ENCODE measurements around the gene XKR3.

- no peak for TF ChIP-seq CTCF (conservative IDR thresholded peaks at IDR 0.05; ENCODE audit: low read depth in 2 of 2)
- TF ChIP-seq EZH2phosphoT487 (IDR thresholded peaks at IDR 0.05; ENCODE audit: unreplicated experiment) = no peak
- no peak for TF ChIP-seq POLR2AphosphoS5 (IDR thresholded peaks at IDR 0.05; ENCODE audit: low read depth)
- TF ChIP-seq JUNB (IDR thresholded peaks at IDR 0.05; ENCODE audit: unreplicated experiment) = no peak
- TF ChIP-seq REST (IDR thresholded peaks at IDR 0.05; ENCODE audit: unreplicated experiment) = no peak
- no peak for TF ChIP-seq EZH2 (IDR thresholded peaks at IDR 0.05; ENCODE audit: low read depth, unreplicated experiment)
- TF ChIP-seq ETS1 (IDR thresholded peaks at IDR 0.05) = no peak
- TF ChIP-seq CREB1 (CRISPR knock-in tag; IDR thresholded peaks at IDR 0.05; ENCODE audit: low read depth) = no peak
- no peak for TF ChIP-seq NANOG (IDR thresholded peaks at IDR 0.05; ENCODE audit: borderline replicate concordance)
- TF ChIP-seq STAT1 (IDR thresholded peaks at IDR 0.05; ENCODE audit: unreplicated experiment) = no peak
- no peak for TF ChIP-seq ZNF331 (CRISPR knock-in tag; IDR thresholded peaks at IDR 0.05; ENCODE audit: low read depth)
Observed at GRCh38 chr22:16819249-16819648, 6.0 kb downstream of the XKR3 start.

All from GM23338 (cell line).